Activated CD4-positive, alpha-beta T cell treated with anti-CD3 and anti-CD28 coated beads, Interleukin-2, amount 10 ng/mL, durations not matched to agents 24 days and 14 days (primary cell): ENCODE results near the gene CMAS. TPM values are rescaled to one million over a fixed set of nuclear protein-coding genes. Genes with fewer than 3 reads are reported as not detected.
A peak's percentile ranks its signal among the peaks of the same experiment; 100 is the strongest.
"Not testable (repeated sequence)": the region's sequence is repeated elsewhere in the genome, so short reads cannot be mapped to it uniquely, and the experiment has no call there.

Experiments used
- DNase-seq: peaks from one replicate; pipeline ENCODE4 v3.0.0; 2022
- H3K27ac Mint-ChIP-seq: one replicate; pipeline ENCODE4 v1.8.0; 2022; ENCODE audit warnings: mild to moderate bottlenecking, mixed read lengths
- H3K27me3 Mint-ChIP-seq: one replicate; pipeline ENCODE4 v1.8.0; 2022; ENCODE audit warnings: mixed read lengths
- H3K36me3 Mint-ChIP-seq: one replicate; pipeline ENCODE4 v1.8.0; 2022; ENCODE audit warnings: low read depth, mild to moderate bottlenecking, mixed read lengths
- H3K4me1 Mint-ChIP-seq: one replicate; pipeline ENCODE4 v1.8.0; 2021; ENCODE audit warnings: mixed read lengths
- H3K4me3 Mint-ChIP-seq: one replicate; pipeline ENCODE4 v1.8.0; 2022; ENCODE audit warnings: mild to moderate bottlenecking, moderate library complexity, mixed read lengths
- H3K9me3 Mint-ChIP-seq: one replicate; pipeline ENCODE4 v1.8.0; 2021; ENCODE audit warnings: mixed read lengths
- intact Hi-C: fragments of 100-400 bp; cut with micrococcal nuclease; formaldehyde crosslinking; loops from one replicate; pipeline ENCODE4 v1.15.1; 2023
- total RNA-seq: library from RNA; stranded (reverse); gene quantifications from 2 replicates; pipeline ENCODE4 v1.2.3, GENCODE V29; 2022

The CMAS gene
- total RNA-seq, 1 donor from 2014 or later = 32.9 TPM

DNA sequence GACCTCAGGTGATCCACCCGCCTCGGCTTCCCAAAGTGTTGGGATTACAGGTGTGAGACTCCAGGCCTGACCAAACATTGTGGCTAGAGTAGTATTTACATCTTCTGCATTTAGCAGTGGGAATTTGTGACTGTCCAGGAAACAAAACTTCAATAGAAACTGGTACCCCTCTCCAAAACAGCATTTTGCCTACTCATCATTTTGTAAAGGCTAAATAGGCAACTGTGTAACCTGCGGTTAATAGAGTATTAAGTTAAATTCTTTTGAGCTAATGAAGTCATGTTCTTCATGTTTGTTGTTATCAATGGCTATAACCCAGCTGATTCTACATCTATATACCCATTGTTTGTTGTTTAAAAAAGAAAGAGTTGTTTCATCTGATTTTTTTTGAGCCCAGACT lies 8.1 kb downstream of the CMAS start:
- Mint-ChIP-seq H3K27ac (no peak overlapping the region), H3K4me3 (no peak overlapping the region), H3K36me3 (peaks cover 32% of the 10 kb centered on the region), H3K9me3 (no peaks in the 10 kb centered on the region), H3K27me3 (no peaks in the 10 kb centered on the region), H3K4me1 (peaks cover 6% of the 10 kb centered on the region)
- no peak for DNase-seq
- intact Hi-C loops = no loop called here

DNA sequence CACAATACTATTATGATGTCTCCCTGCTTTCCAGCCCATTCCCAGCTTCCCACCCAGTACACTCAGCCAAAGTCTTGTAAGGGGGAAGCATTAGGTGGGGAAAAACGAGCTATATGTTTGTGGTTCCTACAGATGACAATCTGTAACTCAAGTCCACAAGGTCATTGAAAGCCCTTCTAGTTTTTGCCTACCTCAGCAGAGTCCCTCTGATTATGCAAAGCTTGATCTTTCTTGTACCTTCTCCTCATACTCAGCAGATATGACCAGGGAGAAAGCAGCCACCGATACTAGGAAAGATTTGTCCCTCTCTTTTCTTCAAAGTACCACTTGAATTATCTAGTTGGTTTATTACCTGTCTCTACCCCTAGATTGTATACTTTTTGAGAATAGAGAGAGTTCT lies 10.6 kb downstream of the CMAS start:
- Mint-ChIP-seq H3K9me3 (no peaks in the 10 kb centered on the region), H3K27me3 (no peaks in the 10 kb centered on the region), H3K36me3 (peaks cover 32% of the 10 kb centered on the region), H3K27ac (no peak overlapping the region), H3K4me3 (no peak overlapping the region), H3K4me1 (no peaks in the 10 kb centered on the region)
- no peak for DNase-seq
- intact Hi-C loops = no loop called here

DNA sequence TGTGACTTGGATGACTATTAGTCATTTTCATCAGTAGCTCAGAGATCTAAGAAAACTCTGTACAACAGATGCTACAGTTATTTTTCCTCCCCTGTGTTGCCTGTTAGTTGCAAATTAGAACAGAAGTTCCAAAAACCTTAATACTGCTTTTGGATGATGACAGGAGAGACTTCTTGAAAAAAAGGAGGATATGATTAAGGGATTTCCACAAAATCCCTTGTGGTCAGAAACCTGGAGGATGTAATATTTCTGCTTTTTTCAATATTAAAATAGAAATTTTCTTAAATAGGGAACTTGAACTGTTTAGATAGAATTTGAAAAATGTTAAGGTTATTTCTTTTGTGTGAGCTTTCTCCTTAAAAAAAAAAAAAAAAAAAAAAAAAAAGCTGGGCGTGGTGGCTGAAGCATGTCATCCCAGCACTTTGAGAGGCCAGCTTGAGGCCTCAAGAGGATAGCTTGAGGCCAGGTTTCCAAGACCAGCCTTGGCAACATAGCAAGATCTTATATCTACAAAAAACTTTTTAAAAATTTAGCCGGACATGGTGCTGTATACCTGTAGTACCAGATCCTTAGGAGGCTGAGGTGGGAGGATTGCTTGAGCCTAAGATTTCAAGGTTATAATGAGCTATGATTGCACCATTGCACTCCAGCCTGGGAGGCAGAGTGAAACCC lies 14.1 kb downstream of the CMAS start:
- Mint-ChIP-seq H3K36me3 (peaks cover 41% of the 10 kb centered on the region), H3K27me3 (no peaks in the 10 kb centered on the region), H3K4me1 (no peaks in the 10 kb centered on the region), H3K4me3 (no peak overlapping the region), H3K9me3 (no peaks in the 10 kb centered on the region), H3K27ac (no peak overlapping the region)
- DNase-seq = no peak
- intact Hi-C loops = no loop called here

DNA sequence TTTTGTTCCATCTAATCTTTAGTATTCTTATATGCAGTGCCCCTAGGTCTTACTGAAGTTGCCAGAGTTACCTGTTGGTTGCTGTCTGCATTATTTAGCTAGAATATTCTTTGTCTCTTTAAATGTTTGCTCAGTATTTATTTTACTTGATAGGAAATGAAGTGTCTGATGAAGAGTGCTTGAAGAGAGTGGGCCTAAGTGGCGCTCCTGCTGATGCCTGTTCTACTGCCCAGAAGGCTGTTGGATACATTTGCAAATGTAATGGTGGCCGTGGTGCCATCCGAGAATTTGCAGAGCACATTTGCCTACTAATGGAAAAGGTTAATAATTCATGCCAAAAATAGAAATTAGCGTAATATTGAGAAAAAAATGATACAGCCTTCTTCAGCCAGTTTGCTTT lies 18.9 kb downstream of the CMAS start:
- H3K27ac Mint-ChIP-seq = no peak overlapping the region
- H3K9me3 Mint-ChIP-seq = no peaks in the 10 kb centered on the region
- no peaks in the 10 kb centered on the region for H3K4me1 Mint-ChIP-seq
- H3K27me3 Mint-ChIP-seq = no peaks in the 10 kb centered on the region
- no peak for DNase-seq
- intact Hi-C loops = no loop called here
- H3K4me3 Mint-ChIP-seq = no peak overlapping the region
- H3K36me3 Mint-ChIP-seq = peaks cover 34% of the 10 kb centered on the region

DNA sequence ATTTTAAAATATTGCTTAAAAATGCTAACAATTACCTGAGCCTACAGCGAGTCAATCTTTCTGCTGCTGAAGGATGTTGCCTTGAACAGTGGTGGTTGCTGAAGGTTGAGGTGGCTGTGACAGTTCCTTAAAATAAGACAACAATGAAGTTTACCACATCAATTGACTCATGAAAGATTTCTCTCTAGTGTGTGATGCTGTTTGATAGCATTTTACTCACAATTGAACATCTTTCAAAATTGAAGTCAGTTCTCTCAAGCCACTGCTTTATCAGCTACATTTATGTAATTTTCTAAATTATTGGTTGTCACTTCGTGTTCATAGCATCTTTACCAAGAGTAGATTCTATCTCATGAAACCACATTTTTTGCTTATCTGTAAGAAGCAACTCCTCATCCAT lies 20.3 kb downstream of the CMAS start:
- H3K27me3 Mint-ChIP-seq = no peaks in the 10 kb centered on the region
- H3K9me3 Mint-ChIP-seq = no peaks in the 10 kb centered on the region
- H3K4me1 Mint-ChIP-seq = no peaks in the 10 kb centered on the region
- H3K27ac Mint-ChIP-seq = no peak overlapping the region
- H3K4me3 Mint-ChIP-seq = no peak overlapping the region
- intact Hi-C loops = no loop called here
- no peak for DNase-seq
- peaks cover 32% of the 10 kb centered on the region for H3K36me3 Mint-ChIP-seq

DNA sequence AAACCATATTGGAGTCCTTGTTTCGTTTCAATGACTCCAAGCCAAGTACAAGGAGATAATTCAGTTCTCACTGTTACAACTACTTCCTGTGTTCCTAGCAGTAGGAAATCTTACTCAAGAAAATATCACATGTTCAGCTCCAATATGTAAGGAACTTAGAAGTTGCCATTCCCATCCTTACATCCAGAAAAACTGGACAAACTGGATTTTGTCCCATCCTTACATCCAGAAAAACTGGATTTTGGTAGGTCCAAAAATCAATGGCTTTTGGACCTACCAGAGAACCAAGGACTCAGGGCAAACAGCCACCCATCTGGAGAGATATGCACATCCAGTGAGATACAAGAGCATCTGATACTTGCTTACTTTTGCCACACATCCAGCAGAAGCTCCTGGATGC lies 23.8 kb downstream of the CMAS start:
- no peak overlapping the region for H3K27ac Mint-ChIP-seq
- no peaks in the 10 kb centered on the region for H3K4me1 Mint-ChIP-seq
- H3K4me3 Mint-ChIP-seq = no peak overlapping the region
- H3K27me3 Mint-ChIP-seq = peaks cover 7% of the 10 kb centered on the region
- H3K36me3 Mint-ChIP-seq = peaks cover 19% of the 10 kb centered on the region
- DNase-seq = no peak
- H3K9me3 Mint-ChIP-seq = no peaks in the 10 kb centered on the region
- intact Hi-C loops = no loop called here

DNA sequence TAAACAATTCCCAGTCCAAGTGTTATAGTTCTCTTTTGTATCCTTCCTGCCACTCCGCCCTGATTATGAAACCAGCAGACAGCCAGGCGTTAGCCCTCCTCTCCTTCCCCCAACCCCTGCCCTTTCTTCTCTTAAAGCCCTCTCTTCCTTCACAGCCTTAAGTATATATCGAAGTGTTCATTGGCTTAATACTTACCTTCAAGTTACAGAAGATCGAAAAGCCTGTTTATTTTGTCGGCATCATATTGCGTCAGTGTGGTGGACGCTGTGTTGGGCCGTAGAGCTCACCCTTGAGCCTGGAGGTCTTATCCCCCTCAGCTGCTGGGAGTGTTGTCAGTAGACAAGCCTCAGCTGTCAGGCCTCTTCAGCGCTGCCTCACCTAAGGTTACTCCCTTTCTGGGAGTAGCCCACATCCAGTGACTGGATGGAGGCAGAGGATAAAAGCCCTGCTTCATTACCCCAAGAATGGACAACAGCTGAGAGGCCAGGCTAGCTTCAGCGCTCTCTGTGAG lies 36.2 kb downstream of the CMAS start:
- no peak overlapping the region for H3K27ac Mint-ChIP-seq
- H3K27me3 Mint-ChIP-seq = peaks cover 3% of the 10 kb centered on the region
- no peaks in the 10 kb centered on the region for H3K4me1 Mint-ChIP-seq
- no peaks in the 10 kb centered on the region for H3K36me3 Mint-ChIP-seq
- DNase-seq = no peak
- H3K9me3 Mint-ChIP-seq = no peaks in the 10 kb centered on the region
- no peak overlapping the region for H3K4me3 Mint-ChIP-seq
- intact Hi-C loops = no loop called here

DNA sequence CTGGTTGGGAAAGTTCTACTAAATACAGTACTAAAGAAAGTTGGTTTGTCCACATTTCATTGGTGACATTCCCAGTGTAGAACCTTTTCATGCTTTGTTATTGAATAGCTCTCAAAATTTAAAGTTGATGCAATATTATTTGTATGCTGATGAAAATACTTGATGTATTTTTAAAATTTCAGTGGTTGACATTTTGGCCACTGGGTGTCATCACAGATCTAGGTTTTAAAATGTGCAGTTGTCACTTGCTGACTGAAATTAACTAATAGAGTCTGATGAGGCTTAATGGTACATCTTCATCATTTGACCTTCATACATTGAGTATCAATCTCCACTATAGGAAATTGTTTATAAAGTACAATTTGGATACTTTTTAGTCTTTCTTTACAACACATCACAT lies 37.1 kb downstream of the CMAS start:
- H3K4me3 Mint-ChIP-seq = no peak overlapping the region
- intact Hi-C loops = loop anchor here (1.0 kb wide), 1 partner anchor 360 kb away; no protein-coding TSS in a partner anchor
- no peak overlapping the region for H3K27ac Mint-ChIP-seq
- no peaks in the 10 kb centered on the region for H3K4me1 Mint-ChIP-seq
- no peaks in the 10 kb centered on the region for H3K9me3 Mint-ChIP-seq
- peaks cover 3% of the 10 kb centered on the region for H3K27me3 Mint-ChIP-seq
- H3K36me3 Mint-ChIP-seq = no peaks in the 10 kb centered on the region
- DNase-seq = peak; percentile 66

DNA sequence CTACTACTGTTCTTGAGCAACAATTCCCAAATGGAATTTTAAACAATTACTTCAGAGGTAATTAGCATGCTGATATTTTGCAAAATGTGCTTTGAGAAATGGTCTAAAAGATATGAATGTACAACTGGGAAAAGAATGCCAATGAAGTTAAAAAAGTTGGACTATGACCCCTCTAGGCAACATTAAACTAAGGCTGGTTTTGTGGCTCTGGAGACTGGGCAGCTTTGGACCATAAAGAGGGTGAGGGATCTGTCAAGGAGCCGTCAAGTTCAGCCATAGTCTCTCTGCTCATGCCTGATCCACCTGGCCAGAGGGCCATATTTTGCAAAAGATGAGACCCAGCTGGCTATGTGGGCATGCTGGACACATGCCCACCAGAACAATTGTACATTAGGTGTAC lies 38.8 kb downstream of the CMAS start:
- no peaks in the 10 kb centered on the region for H3K36me3 Mint-ChIP-seq
- H3K27me3 Mint-ChIP-seq = peaks cover 5% of the 10 kb centered on the region
- H3K27ac Mint-ChIP-seq = no peak overlapping the region
- H3K4me3 Mint-ChIP-seq = no peak overlapping the region
- no peaks in the 10 kb centered on the region for H3K9me3 Mint-ChIP-seq
- no peak for DNase-seq
- intact Hi-C loops = no loop called here
- H3K4me1 Mint-ChIP-seq = no peaks in the 10 kb centered on the region

DNA sequence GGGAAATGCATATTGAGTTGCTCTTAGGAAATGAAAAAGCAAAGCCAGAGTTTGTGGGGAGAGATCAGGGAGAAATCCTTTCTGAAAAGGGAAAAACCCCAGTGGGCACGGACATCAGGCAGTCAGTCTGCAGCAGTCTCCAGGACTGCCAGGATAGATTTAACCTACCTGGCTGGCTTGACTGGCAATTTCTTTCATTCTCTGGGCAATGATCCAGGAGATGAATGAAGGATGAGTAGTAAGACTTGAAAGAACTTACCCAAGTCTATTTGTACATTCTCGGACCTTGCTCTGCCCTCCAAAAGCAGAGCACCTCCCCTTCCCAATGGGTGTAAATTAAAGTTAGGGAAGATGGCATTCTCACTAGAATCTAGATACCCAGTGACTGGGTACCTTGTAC lies 42.9 kb downstream of the CMAS start:
- no peaks in the 10 kb centered on the region for H3K36me3 Mint-ChIP-seq
- intact Hi-C loops = no loop called here
- DNase-seq = no peak
- H3K27me3 Mint-ChIP-seq = peaks cover 5% of the 10 kb centered on the region
- no peak overlapping the region for H3K4me3 Mint-ChIP-seq
- no peaks in the 10 kb centered on the region for H3K9me3 Mint-ChIP-seq
- no peaks in the 10 kb centered on the region for H3K4me1 Mint-ChIP-seq
- no peak overlapping the region for H3K27ac Mint-ChIP-seq

DNA sequence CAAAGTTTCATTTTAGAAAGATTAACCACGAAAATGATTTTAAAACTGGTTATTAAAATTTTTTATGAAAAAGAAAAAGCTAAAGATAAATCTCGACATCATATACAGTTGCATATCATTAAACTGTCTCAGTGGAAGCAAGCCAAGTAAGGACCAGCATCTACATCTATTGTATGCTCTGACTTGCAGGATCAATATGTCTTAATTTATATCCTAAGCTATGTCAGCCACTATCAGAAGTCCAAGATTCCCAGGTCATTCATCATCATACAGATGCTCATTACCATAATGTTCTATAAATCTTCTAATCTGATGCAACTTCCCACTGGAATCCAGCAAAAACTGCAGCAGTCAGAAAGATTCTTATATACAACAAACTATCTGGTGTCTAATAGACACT lies 43.5 kb downstream of the CMAS start:
- intact Hi-C loops = no loop called here
- Mint-ChIP-seq H3K27me3 (peaks cover 5% of the 10 kb centered on the region), H3K4me3 (no peak overlapping the region), H3K4me1 (no peaks in the 10 kb centered on the region), H3K36me3 (no peaks in the 10 kb centered on the region), H3K9me3 (no peaks in the 10 kb centered on the region), H3K27ac (no peak overlapping the region)
- no peak for DNase-seq

DNA sequence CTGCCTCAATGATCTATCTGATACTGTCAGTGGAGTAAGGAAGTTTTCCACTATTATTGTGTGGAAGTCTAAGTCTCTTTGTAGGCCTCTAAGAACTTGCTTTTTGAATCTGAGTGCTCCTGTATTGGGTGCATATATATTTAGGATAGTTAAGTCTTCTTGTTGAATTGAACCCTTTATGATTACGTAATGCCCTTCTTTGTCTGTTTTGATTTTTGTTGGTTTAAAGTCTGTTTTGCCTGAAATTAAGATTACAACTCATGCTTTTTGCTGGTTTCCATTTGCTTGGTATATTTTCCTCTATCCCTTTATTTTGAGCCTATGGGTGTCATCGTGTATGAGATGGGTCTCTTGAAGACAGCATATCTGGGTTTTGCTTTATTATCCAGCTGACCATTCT lies 53.0 kb downstream of the CMAS start:
- H3K27ac Mint-ChIP-seq, H3K36me3 Mint-ChIP-seq, intact Hi-C loops, H3K4me1 Mint-ChIP-seq, H3K9me3 Mint-ChIP-seq, DNase-seq, H3K4me3 Mint-ChIP-seq: not testable (repeated sequence)
- H3K27me3 Mint-ChIP-seq = peaks cover 23% of the 10 kb centered on the region

DNA sequence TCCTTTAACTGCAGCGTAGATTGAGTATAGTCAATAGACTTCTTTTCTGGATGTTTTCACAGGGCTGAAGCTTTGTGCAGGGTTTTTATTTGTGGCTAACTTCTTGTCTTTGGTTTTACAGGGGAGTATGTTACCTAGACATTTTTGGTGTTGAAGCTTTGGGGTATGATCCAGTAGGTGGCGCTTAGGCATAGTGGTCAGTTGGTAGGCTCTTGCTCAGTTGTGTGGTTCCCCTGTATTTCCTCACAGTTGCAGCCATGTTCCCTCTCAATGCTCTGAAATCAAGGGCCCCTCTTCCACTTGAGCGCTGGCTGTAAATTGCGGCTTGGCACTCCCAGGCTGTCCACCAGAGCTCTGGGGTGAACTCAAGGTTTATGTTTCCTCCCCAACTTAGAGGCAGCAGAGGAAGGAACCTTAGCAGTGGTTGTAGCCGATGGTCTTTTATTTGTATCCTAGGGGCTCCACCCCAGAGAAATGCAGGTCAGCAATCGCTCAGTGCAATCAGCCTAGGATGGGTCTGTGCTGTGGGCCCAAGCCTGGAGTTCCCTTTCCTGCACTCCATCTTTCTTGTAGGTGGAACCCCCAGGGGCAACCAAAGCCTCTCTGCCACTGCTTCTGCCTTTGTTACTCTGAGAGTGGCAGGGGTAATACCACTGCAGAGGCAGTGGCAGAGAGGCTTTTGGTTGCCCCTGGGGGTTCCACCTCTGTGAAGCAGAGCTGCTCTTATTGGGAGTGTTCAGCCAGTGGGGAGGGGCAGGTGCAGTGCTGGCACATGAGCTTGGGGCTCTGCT lies 55.1 kb downstream of the CMAS start:
- H3K4me1 Mint-ChIP-seq = peaks cover 4% of the 10 kb centered on the region
- no peak overlapping the region for H3K27ac Mint-ChIP-seq
- peaks cover 20% of the 10 kb centered on the region for H3K27me3 Mint-ChIP-seq
- intact Hi-C loops = loop anchor here (1.0 to 10.0 kb wide), 3 partner anchors 64 to 342 kb away; partner anchors contain the start of gene ST8SIA1
- H3K36me3 Mint-ChIP-seq = no peaks in the 10 kb centered on the region
- DNase-seq = peak; percentile 80
- H3K9me3 Mint-ChIP-seq = no peaks in the 10 kb centered on the region
- no peak overlapping the region for H3K4me3 Mint-ChIP-seq

DNA sequence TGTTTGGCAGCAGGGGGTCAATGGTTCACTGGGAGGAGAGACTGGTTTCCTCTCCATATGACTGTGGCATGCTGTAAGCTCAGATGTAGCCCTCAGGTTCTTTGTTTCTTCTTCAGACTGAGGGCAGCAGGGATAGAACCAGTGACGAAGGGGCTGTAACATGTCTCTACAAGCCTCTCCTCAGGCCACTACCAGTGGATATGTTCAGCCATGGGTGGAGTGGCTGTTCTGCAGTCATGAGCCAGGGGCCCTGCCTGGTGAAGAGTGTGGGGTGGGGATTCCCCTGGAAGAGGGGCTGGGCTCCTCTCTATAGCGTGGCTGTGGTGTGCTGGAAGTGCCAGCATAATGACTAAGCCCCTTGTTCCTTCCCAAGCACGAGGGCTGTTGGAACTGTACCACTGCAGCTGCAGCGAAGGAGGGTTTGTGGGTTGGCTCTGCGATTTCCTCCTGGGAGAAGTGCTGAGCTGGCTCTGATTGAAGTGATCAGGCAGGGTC lies 55.8 kb downstream of the CMAS start:
- Mint-ChIP-seq H3K36me3 (no peaks in the 10 kb centered on the region), H3K9me3 (no peaks in the 10 kb centered on the region), H3K4me1 (peaks cover 4% of the 10 kb centered on the region), H3K27ac (no peak overlapping the region), H3K27me3 (peaks cover 20% of the 10 kb centered on the region), H3K4me3 (no peak overlapping the region)
- peak; percentile 58 for DNase-seq
- intact Hi-C loops = loop anchor here (1.0 to 10.0 kb wide), 3 partner anchors 63 to 342 kb away; partner anchors contain the start of gene ST8SIA1
